ENCODE measurements around the gene GRAMD1A.

DNA sequence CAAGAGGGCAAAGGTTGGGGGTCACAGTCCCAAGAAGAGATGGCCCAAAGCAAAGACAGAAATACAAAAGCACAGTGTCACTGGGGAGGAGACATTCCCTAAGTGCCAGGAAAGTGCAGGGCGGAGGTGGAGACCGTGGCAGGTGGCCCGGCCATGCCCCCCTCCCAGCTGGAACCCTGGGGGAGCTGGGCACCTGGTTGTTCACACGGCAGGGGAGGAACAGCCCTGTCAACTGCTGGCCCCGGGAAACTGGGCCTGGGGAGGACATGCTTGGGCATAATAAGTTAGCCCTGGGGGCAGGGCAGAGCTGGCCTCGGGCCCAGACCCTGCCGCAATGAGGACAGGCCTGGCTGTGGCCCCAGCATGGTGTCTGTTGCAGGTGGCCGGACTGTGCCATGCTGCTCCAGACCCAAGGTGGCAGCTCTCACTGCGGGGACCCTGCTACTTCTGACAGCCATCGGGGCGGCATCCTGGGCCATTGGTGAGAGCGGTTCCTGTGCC lies 48.8 kb downstream of the GRAMD1A start:
- TF ChIP-seq, protein P1, sequence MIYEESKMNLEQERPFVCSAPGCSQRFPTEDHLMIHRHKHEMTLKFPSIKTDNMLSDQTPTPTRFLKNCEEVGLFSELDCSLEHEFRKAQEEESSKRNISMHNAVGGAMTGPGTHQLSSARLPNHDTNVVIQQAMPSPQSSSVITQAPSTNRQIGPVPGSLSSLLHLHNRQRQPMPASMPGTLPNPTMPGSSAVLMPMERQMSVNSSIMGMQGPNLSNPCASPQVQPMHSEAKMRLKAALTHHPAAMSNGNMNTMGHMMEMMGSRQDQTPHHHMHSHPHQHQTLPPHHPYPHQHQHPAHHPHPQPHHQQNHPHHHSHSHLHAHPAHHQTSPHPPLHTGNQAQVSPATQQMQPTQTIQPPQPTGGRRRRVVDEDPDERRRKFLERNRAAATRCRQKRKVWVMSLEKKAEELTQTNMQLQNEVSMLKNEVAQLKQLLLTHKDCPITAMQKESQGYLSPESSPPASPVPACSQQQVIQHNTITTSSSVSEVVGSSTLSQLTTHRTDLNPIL (CRISPR knock-in tag; IDR thresholded peaks at IDR 0.05) = no peak
- no peak for TF ChIP-seq BHLHE40 (IDR thresholded peaks at IDR 0.05; ENCODE audit: low read length)
- no peak for TF ChIP-seq ASH1L (IDR thresholded peaks at IDR 0.05; ENCODE audit: borderline replicate concordance, low read depth, partially characterized antibody)
- TF ChIP-seq, protein P2, sequence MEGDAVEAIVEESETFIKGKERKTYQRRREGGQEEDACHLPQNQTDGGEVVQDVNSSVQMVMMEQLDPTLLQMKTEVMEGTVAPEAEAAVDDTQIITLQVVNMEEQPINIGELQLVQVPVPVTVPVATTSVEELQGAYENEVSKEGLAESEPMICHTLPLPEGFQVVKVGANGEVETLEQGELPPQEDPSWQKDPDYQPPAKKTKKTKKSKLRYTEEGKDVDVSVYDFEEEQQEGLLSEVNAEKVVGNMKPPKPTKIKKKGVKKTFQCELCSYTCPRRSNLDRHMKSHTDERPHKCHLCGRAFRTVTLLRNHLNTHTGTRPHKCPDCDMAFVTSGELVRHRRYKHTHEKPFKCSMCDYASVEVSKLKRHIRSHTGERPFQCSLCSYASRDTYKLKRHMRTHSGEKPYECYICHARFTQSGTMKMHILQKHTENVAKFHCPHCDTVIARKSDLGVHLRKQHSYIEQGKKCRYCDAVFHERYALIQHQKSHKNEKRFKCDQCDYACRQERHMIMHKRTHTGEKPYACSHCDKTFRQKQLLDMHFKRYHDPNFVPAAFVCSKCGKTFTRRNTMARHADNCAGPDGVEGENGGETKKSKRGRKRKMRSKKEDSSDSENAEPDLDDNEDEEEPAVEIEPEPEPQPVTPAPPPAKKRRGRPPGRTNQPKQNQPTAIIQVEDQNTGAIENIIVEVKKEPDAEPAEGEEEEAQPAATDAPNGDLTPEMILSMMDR (IDR thresholded peaks at IDR 0.05 in 2 of 3, conservative IDR thresholded peaks at IDR 0.05 in 1 of 3; ENCODE audit: insufficient read depth in 2 of 3, low read depth in 1 of 3, low read length in 3 of 3) = no peak
- TF ChIP-seq JUND (IDR thresholded peaks at IDR 0.05; ENCODE audit: borderline replicate concordance, low read depth, low read length) = no peak
- no peak for TF ChIP-seq JUND (tag; IDR thresholded peaks at IDR 0.05; ENCODE audit: borderline replicate concordance, low read depth, low read length)
- no peak for TF ChIP-seq CHD4 (IDR thresholded peaks at IDR 0.05; ENCODE audit: insufficient read depth, insufficient replicate concordance, low read depth, low read length, poor library complexity, severe bottlenecking)
- no peak for TF ChIP-seq RNF2 (IDR thresholded peaks at IDR 0.05)
- TF ChIP-seq, protein P3, sequence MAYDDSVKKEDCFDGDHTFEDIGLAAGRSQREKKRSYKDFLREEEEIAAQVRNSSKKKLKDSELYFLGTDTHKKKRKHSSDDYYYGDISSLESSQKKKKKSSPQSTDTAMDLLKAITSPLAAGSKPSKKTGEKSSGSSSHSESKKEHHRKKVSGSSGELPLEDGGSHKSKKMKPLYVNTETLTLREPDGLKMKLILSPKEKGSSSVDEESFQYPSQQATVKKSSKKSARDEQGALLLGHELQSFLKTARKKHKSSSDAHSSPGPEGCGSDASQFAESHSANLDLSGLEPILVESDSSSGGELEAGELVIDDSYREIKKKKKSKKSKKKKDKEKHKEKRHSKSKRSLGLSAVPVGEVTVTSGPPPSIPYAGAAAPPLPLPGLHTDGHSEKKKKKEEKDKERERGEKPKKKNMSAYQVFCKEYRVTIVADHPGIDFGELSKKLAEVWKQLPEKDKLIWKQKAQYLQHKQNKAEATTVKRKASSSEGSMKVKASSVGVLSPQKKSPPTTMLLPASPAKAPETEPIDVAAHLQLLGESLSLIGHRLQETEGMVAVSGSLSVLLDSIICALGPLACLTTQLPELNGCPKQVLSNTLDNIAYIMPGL (CRISPR knock-in tag; IDR thresholded peaks at IDR 0.05) = no peak
